ENCODE data around the gene GSG1L2. TPM values are rescaled to one million over a fixed set of nuclear protein-coding genes. Genes with fewer than 3 reads are reported as not detected.
"Not testable (repeated sequence)": the region's sequence is repeated elsewhere in the genome, so short reads cannot be mapped to it uniquely, and the experiment has no call there.

The GSG1L2 gene
- total and polyA plus RNA-seq, 4 donors: not detected

DNA sequence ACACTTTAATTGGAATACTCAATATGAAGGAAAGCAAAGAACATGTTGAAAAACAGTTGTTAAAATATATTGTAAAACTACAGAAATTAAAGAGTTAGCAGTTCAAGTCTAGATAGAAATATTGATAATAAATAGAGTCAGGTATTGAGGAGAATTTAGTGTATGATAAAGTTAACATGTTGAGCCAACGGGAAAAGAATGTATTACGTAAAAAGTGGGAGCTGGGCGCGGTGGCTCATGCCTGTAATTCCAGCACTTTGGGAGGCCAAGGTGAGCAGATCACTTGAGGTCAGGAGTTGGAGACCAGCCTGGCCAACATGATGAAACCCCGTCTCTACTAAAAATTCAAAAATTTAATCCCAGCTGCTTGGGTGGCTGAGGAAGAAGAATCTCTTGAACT lies 38.4 kb downstream of the GSG1L2 start:
- not testable (repeated sequence) for H3K4me3 ChIP-seq (ENCODE audit: low read depth in 1 of 3, low read length in 3 of 3); H3K27me3 ChIP-seq (ENCODE audit: control insufficient read depth in 4 of 4, insufficient read depth in 4 of 4, low read length in 3 of 4); H3K4me1 ChIP-seq (ENCODE audit: control insufficient read depth in 4 of 4, insufficient read depth in 4 of 4, low read length in 3 of 4); DNase-seq (ENCODE audit: low spot score); H3K27ac ChIP-seq (ENCODE audit: low read depth in 1 of 2, low read length in 2 of 2); H3K9me3 ChIP-seq (ENCODE audit: control insufficient read depth in 4 of 4, low read length in 3 of 4); H3K9ac ChIP-seq (ENCODE audit: low read depth in 1 of 2, low read length in 2 of 2); H3K36me3 ChIP-seq (ENCODE audit: control insufficient read depth in 4 of 4, insufficient read depth in 3 of 4, low read depth in 1 of 4, low read length in 3 of 4)
- 89% methylated on average over 5 of the region's 5 CpGs for WGBS

DNA sequence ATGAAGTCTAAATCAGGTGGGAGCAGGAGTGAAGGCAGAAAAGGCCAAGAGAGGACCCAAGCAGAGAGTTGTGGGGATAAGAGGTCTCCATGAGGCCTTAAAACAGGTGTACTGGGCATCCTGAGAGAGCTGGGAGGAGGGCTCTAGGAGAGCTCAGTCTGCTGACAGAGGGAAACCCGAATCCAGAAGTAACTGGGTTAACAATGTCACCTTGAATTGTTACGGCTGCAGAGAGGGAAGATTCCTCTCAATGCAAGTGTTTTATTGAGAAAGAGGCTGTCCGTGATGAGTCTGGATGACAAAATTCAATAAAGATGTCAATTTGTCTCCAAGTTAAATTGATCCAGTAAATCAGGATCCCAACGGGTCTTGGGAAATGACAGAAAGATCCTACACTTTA lies 38.8 kb downstream of the GSG1L2 start:
- no peak overlapping the region for H3K27ac ChIP-seq (ENCODE audit: low read depth in 1 of 2, low read length in 2 of 2)
- DNase-seq (ENCODE audit: low spot score): no peak
- no peaks in the 10 kb centered on the region for H3K36me3 ChIP-seq (ENCODE audit: control insufficient read depth in 4 of 4, insufficient read depth in 3 of 4, low read depth in 1 of 4, low read length in 3 of 4)
- no peaks in the 10 kb centered on the region for H3K9me3 ChIP-seq (ENCODE audit: control insufficient read depth in 4 of 4, low read length in 3 of 4)
- no peaks in the 10 kb centered on the region for H3K4me1 ChIP-seq (ENCODE audit: control insufficient read depth in 4 of 4, insufficient read depth in 4 of 4, low read length in 3 of 4)
- H3K4me3 ChIP-seq (ENCODE audit: low read depth in 1 of 3, low read length in 3 of 3): no peak overlapping the region
- 74% methylated on average over 4 of the region's 4 CpGs for WGBS
- H3K27me3 ChIP-seq (ENCODE audit: control insufficient read depth in 4 of 4, insufficient read depth in 4 of 4, low read length in 3 of 4): peaks cover 0 to 6% (median 0%) of the 10 kb centered on the region in 4 donors
- TF ChIP-seq HNF4G (IDR thresholded peaks at IDR 0.05) (no peak), RXRA (IDR thresholded peaks at IDR 0.05) (no peak), ATF3 (IDR thresholded peaks at IDR 0.05) (no peak), FOXA2 (IDR thresholded peaks at IDR 0.05) (no peak), GABPA (IDR thresholded peaks at IDR 0.05 in 1 of 2, conservative IDR thresholded peaks at IDR 0.05 in 1 of 2) (no peak), EGR1 (IDR thresholded peaks at IDR 0.05; ENCODE audit: low read depth in 2 of 2) (no peak), MAX (IDR thresholded peaks at IDR 0.05) (no peak), ZBTB33 (IDR thresholded peaks at IDR 0.05) (no peak), FOXA1 (IDR thresholded peaks at IDR 0.05) (no peak), JUND (IDR thresholded peaks at IDR 0.05) (no peak), RAD21 (IDR thresholded peaks at IDR 0.05) (no peak), NR2F2 (IDR thresholded peaks at IDR 0.05) (no peak)
- no peak overlapping the region for H3K9ac ChIP-seq (ENCODE audit: low read depth in 1 of 2, low read length in 2 of 2)

DNA sequence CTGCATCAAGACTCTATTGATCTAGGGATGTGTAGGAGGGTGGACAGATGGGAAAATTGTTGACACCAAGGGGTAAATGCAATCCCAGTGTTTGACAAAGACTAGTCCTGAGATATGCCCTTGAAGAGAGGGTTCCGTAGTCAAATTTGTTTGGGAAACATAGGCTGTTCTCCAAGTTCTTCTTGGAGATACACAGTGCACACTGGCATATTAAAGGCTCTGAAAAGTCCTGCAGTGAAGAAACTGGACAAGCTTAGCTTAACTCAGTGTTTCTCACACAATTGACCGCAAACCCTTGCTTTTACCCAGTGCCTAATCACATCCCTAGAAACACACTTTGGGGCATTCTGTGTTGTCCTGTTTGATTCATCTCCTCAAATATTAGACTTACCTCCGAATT lies 41.3 kb downstream of the GSG1L2 start:
- H3K9me3 ChIP-seq (ENCODE audit: control insufficient read depth in 4 of 4, low read length in 3 of 4): no peaks in the 10 kb centered on the region
- no peaks in the 10 kb centered on the region for H3K4me1 ChIP-seq (ENCODE audit: control insufficient read depth in 4 of 4, insufficient read depth in 4 of 4, low read length in 3 of 4)
- 76% methylated on average over 3 of the region's 3 CpGs for WGBS
- H3K4me3 ChIP-seq (ENCODE audit: low read depth in 1 of 3, low read length in 3 of 3): no peak overlapping the region
- no peak overlapping the region for H3K27ac ChIP-seq (ENCODE audit: low read depth in 1 of 2, low read length in 2 of 2)
- no peaks in the 10 kb centered on the region for H3K36me3 ChIP-seq (ENCODE audit: control insufficient read depth in 4 of 4, insufficient read depth in 3 of 4, low read depth in 1 of 4, low read length in 3 of 4)
- DNase-seq (ENCODE audit: low spot score): no peak
- H3K9ac ChIP-seq (ENCODE audit: low read depth in 1 of 2, low read length in 2 of 2): no peak overlapping the region
- peaks cover 0 to 6% (median 0%) of the 10 kb centered on the region in 4 donors for H3K27me3 ChIP-seq (ENCODE audit: control insufficient read depth in 4 of 4, insufficient read depth in 4 of 4, low read length in 3 of 4)
- no peak for TF ChIP-seq SP1 (IDR thresholded peaks at IDR 0.05)
- TF ChIP-seq FOXA1 (IDR thresholded peaks at IDR 0.05): no peak
- no peak for TF ChIP-seq NR2F2 (IDR thresholded peaks at IDR 0.05)
- TF ChIP-seq GABPA (IDR thresholded peaks at IDR 0.05 in 1 of 2, conservative IDR thresholded peaks at IDR 0.05 in 1 of 2): no peak
- TF ChIP-seq REST (IDR thresholded peaks at IDR 0.05): no peak
- TF ChIP-seq ZBTB33 (IDR thresholded peaks at IDR 0.05): no peak
- no peak for TF ChIP-seq YY1 (IDR thresholded peaks at IDR 0.05)
- TF ChIP-seq HNF4G (IDR thresholded peaks at IDR 0.05): no peak
- no peak for TF ChIP-seq RAD21 (IDR thresholded peaks at IDR 0.05)
- no peak for TF ChIP-seq RXRA (IDR thresholded peaks at IDR 0.05)
- no peak for TF ChIP-seq HNF4A (conservative IDR thresholded peaks at IDR 0.05)
- TF ChIP-seq TAF1 (conservative IDR thresholded peaks at IDR 0.05): no peak
- no peak for TF ChIP-seq MAX (IDR thresholded peaks at IDR 0.05)
- TF ChIP-seq, protein P1, sequence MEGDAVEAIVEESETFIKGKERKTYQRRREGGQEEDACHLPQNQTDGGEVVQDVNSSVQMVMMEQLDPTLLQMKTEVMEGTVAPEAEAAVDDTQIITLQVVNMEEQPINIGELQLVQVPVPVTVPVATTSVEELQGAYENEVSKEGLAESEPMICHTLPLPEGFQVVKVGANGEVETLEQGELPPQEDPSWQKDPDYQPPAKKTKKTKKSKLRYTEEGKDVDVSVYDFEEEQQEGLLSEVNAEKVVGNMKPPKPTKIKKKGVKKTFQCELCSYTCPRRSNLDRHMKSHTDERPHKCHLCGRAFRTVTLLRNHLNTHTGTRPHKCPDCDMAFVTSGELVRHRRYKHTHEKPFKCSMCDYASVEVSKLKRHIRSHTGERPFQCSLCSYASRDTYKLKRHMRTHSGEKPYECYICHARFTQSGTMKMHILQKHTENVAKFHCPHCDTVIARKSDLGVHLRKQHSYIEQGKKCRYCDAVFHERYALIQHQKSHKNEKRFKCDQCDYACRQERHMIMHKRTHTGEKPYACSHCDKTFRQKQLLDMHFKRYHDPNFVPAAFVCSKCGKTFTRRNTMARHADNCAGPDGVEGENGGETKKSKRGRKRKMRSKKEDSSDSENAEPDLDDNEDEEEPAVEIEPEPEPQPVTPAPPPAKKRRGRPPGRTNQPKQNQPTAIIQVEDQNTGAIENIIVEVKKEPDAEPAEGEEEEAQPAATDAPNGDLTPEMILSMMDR (IDR thresholded peaks at IDR 0.05; ENCODE audit: low read depth, low read length, missing input control): no peak
- no peak for TF ChIP-seq FOXA2 (IDR thresholded peaks at IDR 0.05)

All from liver (tissue), 9 donors.